Naive thymus-derived CD4-positive, alpha-beta T cell (primary cell): ENCODE data around the gene KIF2A. TPM values are rescaled to one million over a fixed set of nuclear protein-coding genes. Genes with fewer than 3 reads are reported as not detected.
A peak's percentile ranks its signal among the peaks of the same experiment; 100 is the strongest.

Experiments used
- ATAC-seq: fragments of 150-1000 bp; cut with Tn5 transposase; 2 replicates; pipeline ENCODE4 v1.10.0; 2021; ENCODE audit warnings: mild to moderate bottlenecking, moderate library complexity
- CTCF ChIA-PET: fragments of 350-600 bp; sonication (Branson Sonifier 250); formaldehyde crosslinking; loops from one replicate; lab custom pipeline; 2021; ENCODE audit warnings: antibody characterized with exemption; lab: Charles Lee
- POLR2A ChIA-PET: fragments of 350-600 bp; sonication (Branson Sonifier 250); formaldehyde crosslinking; loops from one replicate; lab custom pipeline; 2021; ENCODE audit warnings: antibody characterized with exemption, inconsistent platforms; lab: Charles Lee
- DNase-seq, 9 donors: peaks; one replicate each; pipeline versions ENCODE4 v3.0.0 to v3.0.0-alpha.2; 2020 to 2022; ENCODE audit warnings: mixed read lengths in 1 of 9
- H3K27ac ChIP-seq: one replicate; pipeline ENCODE4 v1.7.0; 2013; ENCODE audit warnings: mild to moderate bottlenecking, low read depth, low read length, moderate library complexity
- H3K27me3 ChIP-seq, 2 donors: one replicate each; pipeline ENCODE4 v1.7.0; 2013; ENCODE audit warnings: low read length in 2 of 2, mild to moderate bottlenecking in 2 of 2, moderate library complexity in 2 of 2; ENCODE audit not compliant: control insufficient read depth in 2 of 2, insufficient read depth in 2 of 2
- H3K36me3 ChIP-seq, 3 experiments: 1 replicate in 2 of 3; 2 replicates in 1 of 3; pipeline ENCODE4 v1.7.0; 2013; ENCODE audit warnings: low read length in 3 of 3, mild to moderate bottlenecking in 3 of 3, moderate library complexity in 1 of 3; ENCODE audit not compliant: insufficient read depth in 3 of 3, control insufficient read depth in 2 of 3
- H3K4me1 ChIP-seq, 2 donors: one replicate each; pipeline ENCODE4 v1.7.0; 2013; ENCODE audit warnings: low read length in 2 of 2, mild to moderate bottlenecking in 2 of 2, moderate library complexity in 1 of 2; ENCODE audit not compliant: control insufficient read depth in 2 of 2, insufficient read depth in 2 of 2
- H3K4me3 ChIP-seq: 2 replicates; pipeline ENCODE4 v1.7.0; 2013; ENCODE audit warnings: mild to moderate bottlenecking, low read length
- H3K9me3 ChIP-seq, 3 experiments: 1 replicate in 2 of 3; 2 replicates in 1 of 3; pipeline ENCODE4 v1.7.0; 2013; ENCODE audit warnings: low read length in 3 of 3; ENCODE audit not compliant: control insufficient read depth in 2 of 3
- H3K27ac Mint-ChIP-seq, 9 donors: one replicate each; pipeline ENCODE4 v1.8.0; 2020 to 2022; ENCODE audit warnings: mixed read lengths in 9 of 9, mild to moderate bottlenecking in 8 of 9, moderate library complexity in 5 of 9, inconsistent platforms in 2 of 9
- H3K27me3 Mint-ChIP-seq, 5 donors: one replicate each; pipeline ENCODE4 v1.8.0; 2021 to 2022; ENCODE audit warnings: mixed read lengths in 5 of 5, mild to moderate bottlenecking in 1 of 5
- H3K36me3 Mint-ChIP-seq, 5 donors: one replicate each; pipeline ENCODE4 v1.8.0; 2020 to 2022; ENCODE audit warnings: mixed read lengths in 5 of 5, mild to moderate bottlenecking in 3 of 5, inconsistent platforms in 1 of 5
- H3K4me1 Mint-ChIP-seq, 7 donors: one replicate each; pipeline ENCODE4 v1.8.0; 2020 to 2022; ENCODE audit warnings: mixed read lengths in 7 of 7, mild to moderate bottlenecking in 3 of 7, inconsistent platforms in 1 of 7
- H3K4me3 Mint-ChIP-seq, 10 donors: one replicate each; pipeline ENCODE4 v1.8.0; 2020 to 2022; ENCODE audit warnings: mild to moderate bottlenecking in 10 of 10, mixed read lengths in 10 of 10, moderate library complexity in 6 of 10, inconsistent platforms in 2 of 10
- H3K9me3 Mint-ChIP-seq, 11 donors: one replicate each; pipeline ENCODE4 v1.8.0; 2020 to 2022; ENCODE audit warnings: mixed read lengths in 11 of 11, mild to moderate bottlenecking in 4 of 11, inconsistent platforms in 1 of 11, moderate library complexity in 1 of 11
- intact Hi-C, 2 donors: fragments of 100-400 bp; cut with micrococcal nuclease; formaldehyde crosslinking; loops; one replicate each; pipeline ENCODE4 v1.15.1; 2023
- polyA plus RNA-seq, 2 donors: library from polyadenylated mRNA; unstranded; fragments of 300-500 nt; fragmentation: Illumina TruSeq; gene quantifications; one replicate each; pipeline ENCODE4 v1.2.3, GENCODE V29; 2021
- total RNA-seq, 6 experiments: library from RNA in 5 of 6; stranded (reverse) in 5 of 6; gene quantifications; 1 replicate in 5 of 6; 2 replicates in 1 of 6; pipeline ENCODE4 v1.2.3 and lab custom pipeline; 2021 to 2026

KIF2A gene
- total and polyA plus RNA-seq, 7 experiments from 2014 or later = 73.5 to 179 (median 142) TPM

- no peaks in the 10 kb centered on the region for H3K27me3 Mint-ChIP-seq
- Histone ChIP-seq H3K4me1 (no peaks in the 10 kb centered on the region), H3K36me3 (peaks cover 0 to 4% (median 0%) of the 10 kb centered on the region in 3 experiments), H3K27ac (no peak overlapping the region), H3K27me3 (no peaks in the 10 kb centered on the region), H3K4me3 (no peak overlapping the region), H3K9me3 (no peaks in the 10 kb centered on the region)
- CTCF ChIA-PET = no interaction called here
- peaks cover 4 to 49% (median 40%) of the 10 kb centered on the region in 7 donors for H3K4me1 Mint-ChIP-seq
- H3K27ac Mint-ChIP-seq = no peak overlapping the region
- POLR2A ChIA-PET = interaction anchor here (0.6 to 1.8 kb wide), 2 partner anchors 16 to 21 kb away, joined by 3 to 7 read pairs; partner anchors contain the start of gene DIMT1
- DNase-seq = no peak
- ATAC-seq = no peak
- intact Hi-C loops = no loop called here
- H3K4me3 Mint-ChIP-seq = no peak overlapping the region
- H3K36me3 Mint-ChIP-seq = peaks cover 0 to 18% (median 5%) of the 10 kb centered on the region in 5 donors
- no peaks in the 10 kb centered on the region for H3K9me3 Mint-ChIP-seq
These were observed 113.6 kb downstream of the KIF2A start for GRCh38 chr5:62419609-62420008.

DNA sequence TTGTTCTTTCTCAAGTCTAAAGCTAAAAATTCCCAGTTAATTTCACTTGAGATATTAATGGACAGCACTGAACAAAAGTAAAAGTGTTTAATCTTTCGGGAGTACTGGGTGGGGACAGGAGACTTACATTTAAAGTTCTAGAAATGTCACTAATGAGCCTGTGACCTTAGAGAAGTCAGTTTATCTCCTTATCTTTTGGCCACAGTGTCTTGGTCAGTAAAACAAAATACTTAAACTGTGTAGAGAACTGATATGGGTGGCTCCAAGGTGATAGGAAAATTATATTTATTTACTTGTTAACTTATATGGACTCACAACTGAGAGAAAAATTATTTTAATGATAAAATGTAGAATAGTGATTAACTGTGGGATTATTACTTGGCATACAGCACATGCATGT is 115.4 kb downstream of the KIF2A start:
- no peaks in the 10 kb centered on the region for H3K4me1 ChIP-seq
- no peak overlapping the region for H3K4me3 ChIP-seq
- H3K27ac Mint-ChIP-seq = no peak overlapping the region
- no peaks in the 10 kb centered on the region for H3K9me3 Mint-ChIP-seq
- H3K27ac ChIP-seq = no peak overlapping the region
- peaks cover 0 to 18% (median 5%) of the 10 kb centered on the region in 5 donors for H3K36me3 Mint-ChIP-seq
- no peaks in the 10 kb centered on the region for H3K27me3 Mint-ChIP-seq
- no peak overlapping the region for H3K4me3 Mint-ChIP-seq
- H3K4me1 Mint-ChIP-seq = peaks cover 6 to 61% (median 43%) of the 10 kb centered on the region in 7 donors
- ATAC-seq (no peak), DNase-seq (no peak)
- peaks cover 0 to 4% (median 0%) of the 10 kb centered on the region in 3 experiments for H3K36me3 ChIP-seq
- ChIA-PET POLR2A (interaction anchor here (1.2 kb wide), 1 partner anchor 18 kb away, joined by 3 read pairs; the partner anchor contains the start of gene DIMT1), CTCF (no interaction called here)
- intact Hi-C loops = no loop called here
- no peaks in the 10 kb centered on the region for H3K27me3 ChIP-seq
- no peaks in the 10 kb centered on the region for H3K9me3 ChIP-seq

GRCh38 chr5:62424763-62425162 is 118.8 kb downstream of the KIF2A start:
- Mint-ChIP-seq H3K36me3 (peaks cover 0 to 18% (median 5%) of the 10 kb centered on the region in 5 donors), H3K27ac (no peak overlapping the region), H3K4me3 (no peak overlapping the region), H3K4me1 (peaks cover 6 to 56% (median 39%) of the 10 kb centered on the region in 7 donors), H3K27me3 (no peaks in the 10 kb centered on the region), H3K9me3 (no peaks in the 10 kb centered on the region)
- Histone ChIP-seq H3K36me3 (no peaks in the 10 kb centered on the region), H3K4me3 (no peak overlapping the region), H3K4me1 (no peaks in the 10 kb centered on the region), H3K27ac (no peak overlapping the region), H3K27me3 (no peaks in the 10 kb centered on the region), H3K9me3 (no peaks in the 10 kb centered on the region)
- no peak for DNase-seq
- POLR2A ChIA-PET = no interaction called here
- CTCF ChIA-PET = no interaction called here
- intact Hi-C loops = no loop called here
- ATAC-seq = no peak

GRCh38 chr5:62431735-62432620 is 126.0 kb downstream of the KIF2A start:
- H3K9me3 Mint-ChIP-seq = no peaks in the 10 kb centered on the region
- POLR2A ChIA-PET = interaction anchor here (0.6 to 1.1 kb wide), 2 partner anchors 29 to 76 kb away, joined by 3 read pairs; partner anchors contain the start of gene DIMT1
- H3K4me1 Mint-ChIP-seq = peaks cover 8 to 49% (median 38%) of the 10 kb centered on the region in 7 donors
- ATAC-seq (peak; percentile 60), DNase-seq (no peak)
- H3K9me3 ChIP-seq = no peaks in the 10 kb centered on the region
- H3K27ac ChIP-seq = no peak overlapping the region
- no peak overlapping the region for H3K4me3 ChIP-seq
- intact Hi-C loops = no loop called here
- H3K36me3 Mint-ChIP-seq = peaks cover 0 to 13% (median 0%) of the 10 kb centered on the region in 5 donors
- H3K27me3 Mint-ChIP-seq = no peaks in the 10 kb centered on the region
- no peaks in the 10 kb centered on the region for H3K36me3 ChIP-seq
- CTCF ChIA-PET = no interaction called here
- no peaks in the 10 kb centered on the region for H3K27me3 ChIP-seq
- H3K4me1 ChIP-seq = no peaks in the 10 kb centered on the region
- H3K4me3 Mint-ChIP-seq = no peak overlapping the region
- peak overlapping the region in 2 of 9 donors; percentile 17 to 20 for H3K27ac Mint-ChIP-seq

- H3K4me3 ChIP-seq = no peak overlapping the region
- Mint-ChIP-seq H3K4me1 (peaks cover 8 to 47% (median 36%) of the 10 kb centered on the region in 7 donors), H3K4me3 (no peak overlapping the region), H3K27ac (peak overlapping the region in 2 of 9 donors; percentile 17 to 55), H3K36me3 (peaks cover 0 to 15% (median 0%) of the 10 kb centered on the region in 5 donors), H3K9me3 (no peaks in the 10 kb centered on the region), H3K27me3 (no peaks in the 10 kb centered on the region)
- ChIA-PET POLR2A (interaction anchor here (0.6 to 1.1 kb wide), 2 partner anchors 29 to 77 kb away, joined by 3 read pairs; partner anchors contain the start of gene DIMT1), CTCF (no interaction called here)
- intact Hi-C loops = no loop called here
- H3K27me3 ChIP-seq = no peaks in the 10 kb centered on the region
- no peaks in the 10 kb centered on the region for H3K36me3 ChIP-seq
- H3K27ac ChIP-seq = no peak overlapping the region
- no peaks in the 10 kb centered on the region for H3K4me1 ChIP-seq
- DNase-seq = no peak
- no peaks in the 10 kb centered on the region for H3K9me3 ChIP-seq
- peak; percentile 36 for ATAC-seq
These were observed 126.6 kb downstream of the KIF2A start for GRCh38 chr5:62432621-62433064.
